ENCODE data around the gene TNS3. TPM values are rescaled to one million over a fixed set of nuclear protein-coding genes. Genes with fewer than 3 reads are reported as not detected.

TNS3 gene
- total RNA-seq, 3 donors from 2014 or later = 2.6 to 3.4 (median 3.2) TPM

- DNase-seq (no peak), ATAC-seq (no peak)
- Mint-ChIP-seq H3K9me3 (no peaks in the 10 kb centered on the region), H3K4me3 (no peak overlapping the region), H3K27me3 (ENCODE audit: low read depth) (no peaks in the 10 kb centered on the region), H3K36me3 (ENCODE audit: insufficient read depth) (no peaks in the 10 kb centered on the region), H3K4me1 (ENCODE audit: low read depth) (no peaks in the 10 kb centered on the region)
Observed at GRCh38 chr7:47361236-47361635, 220.7 kb downstream of the TNS3 start.

DNA sequence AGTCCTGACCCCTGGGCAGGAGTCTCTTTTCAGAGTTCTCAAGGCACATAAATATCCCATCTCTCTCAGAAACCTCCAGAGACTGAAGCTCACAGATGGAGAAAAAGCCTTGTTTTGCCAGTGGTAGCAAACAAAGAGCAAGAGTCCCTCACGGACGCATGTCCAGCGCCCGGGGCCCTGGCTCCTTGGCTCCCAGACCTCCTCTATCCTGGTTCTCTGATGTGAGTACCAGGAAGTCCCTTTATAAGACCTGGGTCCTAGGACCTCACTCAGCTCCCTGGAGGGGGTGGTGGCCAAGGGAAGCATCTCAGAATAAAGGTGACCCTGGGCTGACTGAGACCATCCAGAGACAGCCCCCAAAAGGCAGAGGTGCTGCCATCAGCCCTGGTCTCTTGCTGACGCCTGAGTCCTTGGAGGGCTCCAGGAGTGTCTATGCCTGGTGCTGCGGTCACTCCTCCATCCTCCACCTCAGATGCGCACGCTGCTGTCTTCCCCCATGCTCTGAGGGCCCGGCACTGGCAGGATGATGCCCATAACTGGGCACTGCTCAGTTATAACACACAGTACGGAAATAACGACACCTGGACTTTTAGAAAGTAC is 221.5 kb downstream of the TNS3 start:
- H3K9me3 Mint-ChIP-seq = no peaks in the 10 kb centered on the region
- no peaks in the 10 kb centered on the region for H3K27me3 Mint-ChIP-seq (ENCODE audit: low read depth)
- no peaks in the 10 kb centered on the region for H3K36me3 Mint-ChIP-seq (ENCODE audit: insufficient read depth)

GRCh38 chr7:47358944-47359588 is 222.8 kb downstream of the TNS3 start:
- no peak overlapping the region for H3K4me3 Mint-ChIP-seq
- no peaks in the 10 kb centered on the region for H3K9me3 Mint-ChIP-seq
- DNase-seq = no peak
- ATAC-seq = no peak
- no peaks in the 10 kb centered on the region for H3K27me3 Mint-ChIP-seq (ENCODE audit: low read depth)
- H3K36me3 Mint-ChIP-seq (ENCODE audit: insufficient read depth) = no peaks in the 10 kb centered on the region
- no peaks in the 10 kb centered on the region for H3K4me1 Mint-ChIP-seq (ENCODE audit: low read depth)

More for the DNA sequence above, 221.5 kb downstream of the TNS3 start:
- DNase-seq = no peak
- Mint-ChIP-seq H3K4me1 (ENCODE audit: low read depth) (no peaks in the 10 kb centered on the region), H3K4me3 (no peak overlapping the region)
- ATAC-seq = no peak

GRCh38 chr7:47358357-47358756 is 223.6 kb downstream of the TNS3 start:
- ATAC-seq = no peak
- H3K36me3 Mint-ChIP-seq (ENCODE audit: insufficient read depth) = no peaks in the 10 kb centered on the region
- no peaks in the 10 kb centered on the region for H3K4me1 Mint-ChIP-seq (ENCODE audit: low read depth)
- no peaks in the 10 kb centered on the region for H3K9me3 Mint-ChIP-seq
- H3K4me3 Mint-ChIP-seq = no peak overlapping the region
- no peak for DNase-seq
- no peaks in the 10 kb centered on the region for H3K27me3 Mint-ChIP-seq (ENCODE audit: low read depth)

GRCh38 chr7:47357863-47358262 is 224.0 kb downstream of the TNS3 start:
- Mint-ChIP-seq H3K27me3 (ENCODE audit: low read depth) (no peaks in the 10 kb centered on the region), H3K4me1 (ENCODE audit: low read depth) (no peaks in the 10 kb centered on the region), H3K4me3 (no peak overlapping the region), H3K36me3 (ENCODE audit: insufficient read depth) (no peaks in the 10 kb centered on the region), H3K9me3 (no peaks in the 10 kb centered on the region)
- ATAC-seq (no peak), DNase-seq (no peak)

DNA sequence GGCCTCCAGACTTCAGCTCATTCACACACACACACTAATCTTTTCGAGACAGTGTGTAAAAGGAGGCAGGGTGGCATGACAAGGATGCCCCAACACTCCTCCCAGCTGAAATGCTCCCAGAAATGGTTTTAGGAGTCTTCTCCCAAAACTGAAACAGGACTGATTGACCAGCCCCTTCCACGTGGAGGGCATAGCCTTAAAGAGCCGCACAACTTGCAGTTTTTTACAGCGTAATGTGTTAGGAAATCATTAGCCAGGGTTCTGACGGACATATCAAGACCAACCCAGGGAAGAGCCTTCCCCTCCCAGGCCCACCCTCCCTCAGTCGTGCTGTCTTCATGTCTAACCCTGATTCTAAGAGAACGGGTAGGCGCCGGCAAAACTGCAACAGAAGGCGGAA is 224.6 kb downstream of the TNS3 start:
- Mint-ChIP-seq H3K4me1 (ENCODE audit: low read depth) (no peaks in the 10 kb centered on the region), H3K27me3 (ENCODE audit: low read depth) (no peaks in the 10 kb centered on the region), H3K4me3 (no peak overlapping the region), H3K9me3 (no peaks in the 10 kb centered on the region), H3K36me3 (ENCODE audit: insufficient read depth) (no peaks in the 10 kb centered on the region)
- ATAC-seq (no peak), DNase-seq (no peak)

DNA sequence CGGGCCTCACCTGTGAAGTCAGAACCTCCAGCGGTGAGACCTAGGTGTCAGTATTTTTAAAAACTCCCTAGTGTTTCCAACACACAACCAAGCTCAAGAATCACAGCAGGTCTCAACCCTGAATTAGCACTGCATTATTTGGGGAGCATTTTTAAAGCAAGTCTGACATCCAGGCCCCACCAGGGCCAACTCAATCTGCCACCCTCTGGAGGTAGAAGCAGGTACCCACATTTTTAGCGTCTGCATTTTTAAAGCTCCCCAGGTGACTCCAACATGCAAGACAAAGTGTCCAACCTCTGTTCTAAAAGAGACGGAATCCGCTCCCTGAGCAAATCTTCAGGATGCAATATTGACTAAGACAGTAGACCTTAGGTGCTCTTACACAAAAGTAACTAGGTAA is 225.7 kb downstream of the TNS3 start:
- Mint-ChIP-seq H3K4me1 (ENCODE audit: low read depth) (no peaks in the 10 kb centered on the region), H3K4me3 (no peak overlapping the region), H3K27me3 (ENCODE audit: low read depth) (no peaks in the 10 kb centered on the region), H3K36me3 (ENCODE audit: insufficient read depth) (no peaks in the 10 kb centered on the region), H3K9me3 (no peaks in the 10 kb centered on the region)
- ATAC-seq (no peak), DNase-seq (no peak)

- no peak overlapping the region for H3K4me3 Mint-ChIP-seq
- ATAC-seq = no peak
- H3K4me1 Mint-ChIP-seq (ENCODE audit: low read depth) = no peaks in the 10 kb centered on the region
Observed at GRCh38 chr7:47355684-47356083, 226.2 kb downstream of the TNS3 start.

DNA sequence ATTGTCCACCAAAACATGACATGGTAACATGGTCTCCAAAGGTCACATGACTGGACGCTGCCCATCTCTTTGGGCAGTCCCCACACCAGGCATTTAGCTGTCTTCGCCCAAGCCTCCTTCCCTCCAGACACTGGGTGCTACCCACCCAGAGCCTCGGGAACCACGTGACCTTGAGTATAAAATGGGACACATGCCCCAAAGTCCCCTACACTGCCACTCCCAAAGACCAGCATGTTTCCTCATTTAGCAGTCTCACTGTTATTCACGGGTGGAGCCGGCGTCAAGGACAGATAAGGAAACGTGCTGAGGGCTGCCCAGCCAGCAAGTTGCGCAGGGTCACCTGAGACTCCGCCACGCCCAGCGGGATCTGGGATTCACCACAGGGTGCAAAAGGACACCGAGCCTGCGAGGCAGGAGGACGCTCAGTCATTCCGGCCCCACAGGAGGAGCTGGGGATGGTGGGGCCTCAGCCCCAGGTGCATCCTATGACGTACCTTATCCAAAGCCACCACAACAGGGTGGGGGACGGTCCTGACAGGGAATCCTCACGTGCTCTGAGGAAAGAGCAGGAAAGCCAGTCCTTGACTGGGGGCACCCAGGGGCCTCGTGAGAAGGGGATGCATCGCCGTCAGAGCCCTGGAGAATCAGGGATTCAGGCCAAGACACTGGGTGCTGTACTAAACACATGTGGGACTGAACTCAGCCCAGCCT is 226.9 kb downstream of the TNS3 start:
- H3K4me1 Mint-ChIP-seq (ENCODE audit: low read depth) = no peaks in the 10 kb centered on the region

More at GRCh38 chr7:47355684-47356083, 226.2 kb downstream of the TNS3 start:
- no peaks in the 10 kb centered on the region for H3K36me3 Mint-ChIP-seq (ENCODE audit: insufficient read depth)
- H3K9me3 Mint-ChIP-seq = no peaks in the 10 kb centered on the region
- no peak for DNase-seq
- no peaks in the 10 kb centered on the region for H3K27me3 Mint-ChIP-seq (ENCODE audit: low read depth)

DNA sequence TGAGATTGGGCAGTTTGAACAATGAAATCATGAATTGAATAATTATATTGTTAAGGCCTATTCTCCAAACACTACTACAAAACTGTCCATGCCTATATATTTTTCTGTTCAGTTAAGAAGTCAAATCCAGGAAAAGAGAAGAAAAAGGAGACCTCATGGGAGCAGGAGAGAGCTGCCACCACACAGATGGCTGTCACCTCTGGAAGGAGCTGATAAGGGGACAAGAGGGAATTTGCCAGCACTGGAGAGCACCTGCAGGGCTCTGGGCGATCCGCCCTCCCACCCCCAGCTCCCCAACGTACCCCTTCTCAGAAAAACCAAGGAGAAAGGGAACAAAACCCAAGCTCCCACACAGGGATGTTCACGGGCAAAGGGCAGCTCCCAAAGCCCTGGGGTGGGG is 227.8 kb downstream of the TNS3 start:
- no peak for ATAC-seq
- DNase-seq = no peak

More for the DNA sequence above, 226.9 kb downstream of the TNS3 start:
- H3K27me3 Mint-ChIP-seq (ENCODE audit: low read depth) = no peaks in the 10 kb centered on the region
- ATAC-seq (no peak), DNase-seq (no peak)
- H3K9me3 Mint-ChIP-seq = no peaks in the 10 kb centered on the region
- H3K4me3 Mint-ChIP-seq = no peak overlapping the region
- H3K36me3 Mint-ChIP-seq (ENCODE audit: insufficient read depth) = no peaks in the 10 kb centered on the region

DNA sequence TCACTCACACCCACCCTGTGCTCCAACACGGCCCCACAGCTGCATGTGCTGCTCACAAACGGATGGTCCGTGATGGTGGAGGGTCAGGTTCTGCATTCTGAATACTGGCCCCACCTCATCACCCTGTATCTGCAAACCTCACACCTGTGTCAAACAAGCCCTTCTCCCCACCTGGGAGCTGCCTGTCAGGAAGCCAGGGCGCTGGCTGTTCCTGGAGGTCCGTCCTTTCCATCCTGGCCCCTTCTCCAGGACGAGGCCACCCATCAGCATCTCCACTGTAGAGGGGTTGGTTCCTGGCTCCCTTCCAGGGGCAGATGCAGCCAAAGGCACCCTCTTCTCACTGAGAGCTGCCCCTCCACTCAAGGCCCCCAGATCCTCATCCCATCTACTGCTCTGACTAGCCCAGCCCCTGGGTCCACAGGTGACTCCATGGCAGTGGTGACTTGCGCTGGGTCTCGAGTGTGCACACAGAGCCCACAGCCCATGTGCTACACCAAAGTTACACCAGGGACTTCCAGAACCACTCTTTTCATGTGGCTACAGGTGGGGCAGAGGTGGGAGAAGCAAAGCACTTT is 229.4 kb downstream of the TNS3 start:
- ATAC-seq (no peak), DNase-seq (no peak)
- Mint-ChIP-seq H3K27me3 (ENCODE audit: low read depth) (no peaks in the 10 kb centered on the region), H3K36me3 (ENCODE audit: insufficient read depth) (no peaks in the 10 kb centered on the region), H3K4me1 (ENCODE audit: low read depth) (no peaks in the 10 kb centered on the region), H3K4me3 (no peak overlapping the region), H3K9me3 (no peaks in the 10 kb centered on the region)

More for the DNA sequence above, 227.8 kb downstream of the TNS3 start:
- Mint-ChIP-seq H3K4me3 (no peak overlapping the region), H3K36me3 (ENCODE audit: insufficient read depth) (no peaks in the 10 kb centered on the region), H3K4me1 (ENCODE audit: low read depth) (no peaks in the 10 kb centered on the region), H3K9me3 (no peaks in the 10 kb centered on the region), H3K27me3 (ENCODE audit: low read depth) (no peaks in the 10 kb centered on the region)

GRCh38 chr7:47351233-47352154 is 230.4 kb downstream of the TNS3 start:
- DNase-seq (no peak), ATAC-seq (no peak)
- H3K4me1 Mint-ChIP-seq (ENCODE audit: low read depth) = no peaks in the 10 kb centered on the region
- no peaks in the 10 kb centered on the region for H3K27me3 Mint-ChIP-seq (ENCODE audit: low read depth)
- H3K9me3 Mint-ChIP-seq = no peaks in the 10 kb centered on the region
- no peaks in the 10 kb centered on the region for H3K36me3 Mint-ChIP-seq (ENCODE audit: insufficient read depth)
- no peak overlapping the region for H3K4me3 Mint-ChIP-seq

DNA sequence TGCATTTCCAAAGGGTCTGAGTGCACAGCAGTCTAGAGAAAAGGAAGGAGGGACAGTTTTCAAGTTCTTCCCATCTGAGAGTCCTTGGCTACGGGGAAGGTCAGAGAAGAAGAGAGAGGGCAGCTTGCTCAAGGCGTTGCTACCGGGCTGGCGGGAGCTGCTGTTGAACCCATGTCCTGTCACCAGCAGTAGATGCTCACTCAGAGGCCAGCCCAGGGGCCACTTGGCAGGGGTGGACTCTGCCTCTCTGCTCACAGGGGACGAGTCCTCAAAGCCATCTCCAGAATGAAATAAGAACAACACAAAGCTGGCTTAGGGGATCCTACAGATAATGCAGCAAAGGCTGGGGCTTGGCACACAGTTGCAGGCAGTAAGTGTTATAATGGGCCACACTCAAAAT is 231.5 kb downstream of the TNS3 start:
- no peaks in the 10 kb centered on the region for H3K27me3 Mint-ChIP-seq (ENCODE audit: low read depth)
- ATAC-seq (no peak), DNase-seq (no peak)
- no peaks in the 10 kb centered on the region for H3K9me3 Mint-ChIP-seq
- H3K36me3 Mint-ChIP-seq (ENCODE audit: insufficient read depth) = no peaks in the 10 kb centered on the region
- no peak overlapping the region for H3K4me3 Mint-ChIP-seq
- H3K4me1 Mint-ChIP-seq (ENCODE audit: low read depth) = no peaks in the 10 kb centered on the region

DNA sequence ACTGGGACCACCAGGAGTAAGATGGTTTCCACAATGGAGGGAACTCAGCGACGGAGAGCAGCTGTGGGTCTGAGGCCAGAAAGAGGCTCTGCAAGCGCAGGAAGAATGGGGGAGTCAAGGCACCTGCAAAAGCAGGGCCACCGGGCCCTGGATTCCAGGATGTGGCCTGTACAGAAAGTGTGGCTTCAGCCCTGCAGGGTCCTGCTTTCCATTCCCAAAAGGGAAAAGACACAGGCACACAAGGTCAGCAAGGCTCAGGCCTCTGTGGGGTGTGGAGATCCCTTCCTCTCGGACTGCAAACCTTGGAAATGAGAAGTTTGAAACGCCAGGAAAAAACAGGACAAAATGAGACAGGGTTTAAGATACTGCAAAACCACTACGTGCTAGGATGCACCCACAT is 232.5 kb downstream of the TNS3 start:
- ATAC-seq (no peak), DNase-seq (no peak)
- Mint-ChIP-seq H3K4me3 (no peak overlapping the region), H3K36me3 (ENCODE audit: insufficient read depth) (no peaks in the 10 kb centered on the region), H3K9me3 (no peaks in the 10 kb centered on the region), H3K4me1 (ENCODE audit: low read depth) (no peaks in the 10 kb centered on the region), H3K27me3 (ENCODE audit: low read depth) (no peaks in the 10 kb centered on the region)
